ENCODE measurements around the gene SERP2. TPM values are rescaled to one million over a fixed set of nuclear protein-coding genes. Genes with fewer than 3 reads are reported as not detected.

SERP2 gene
- total and polyA plus RNA-seq, 9 donors, result 4.6 to 6.8 (median 5.5) TPM

- Histone ChIP-seq H3K27me3 (ENCODE audit: control insufficient read depth, insufficient read depth, low read length) (no peaks in the 10 kb centered on the region), H3K4me3 (ENCODE audit: low read length) (no peak overlapping the region), H3K9me3 (replicated peaks; ENCODE audit: control insufficient read depth, low read depth, low read length) (no peaks in the 10 kb centered on the region), H3K4me1 (ENCODE audit: control insufficient read depth, insufficient read depth, low read length) (peaks cover 17% of the 10 kb centered on the region), H3K27ac (ENCODE audit: low read length) (no peak overlapping the region), H3K36me3 (ENCODE audit: control insufficient read depth, insufficient read depth, low read length) (no peaks in the 10 kb centered on the region)
- 87% methylated on average over 4 of the region's 4 CpGs for WGBS (ENCODE audit: insufficient coverage)
- no peak for DNase-seq
Measured at GRCh38 chr13:44336934-44337333, 36.7 kb upstream of the SERP2 start.

DNA sequence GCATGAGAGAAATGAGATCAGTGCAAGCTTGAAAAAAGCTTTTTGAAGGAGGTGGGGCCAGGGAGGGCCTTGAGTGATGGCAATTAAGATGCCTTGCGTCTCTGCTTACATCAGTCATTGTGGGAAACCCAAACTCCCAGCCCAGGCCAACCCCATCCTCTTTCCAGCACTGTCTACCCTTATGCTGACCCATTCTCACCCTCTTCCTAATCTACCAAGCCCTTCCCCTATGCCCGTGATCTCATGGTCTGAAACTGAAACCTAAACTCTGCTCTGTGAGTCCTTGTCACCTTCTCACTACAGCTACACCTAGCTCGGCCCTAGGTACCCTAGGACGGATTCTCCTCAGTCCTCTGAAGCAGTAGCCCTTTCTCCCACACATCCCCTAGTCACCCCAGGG is 36.0 kb upstream of the SERP2 start:
- Histone ChIP-seq H3K36me3 (ENCODE audit: control insufficient read depth, insufficient read depth, low read length) (no peaks in the 10 kb centered on the region), H3K9me3 (replicated peaks; ENCODE audit: control insufficient read depth, low read depth, low read length) (no peaks in the 10 kb centered on the region), H3K27me3 (ENCODE audit: control insufficient read depth, insufficient read depth, low read length) (no peaks in the 10 kb centered on the region), H3K27ac (ENCODE audit: low read length) (no peak overlapping the region), H3K4me3 (ENCODE audit: low read length) (no peak overlapping the region), H3K4me1 (ENCODE audit: control insufficient read depth, insufficient read depth, low read length) (peaks cover 10% of the 10 kb centered on the region)
- WGBS (ENCODE audit: insufficient coverage), result 98% methylated on average over 3 of the region's 4 CpGs
- no peak for DNase-seq

GRCh38 chr13:44340508-44340907 is 33.1 kb upstream of the SERP2 start:
- Histone ChIP-seq H3K4me3 (ENCODE audit: low read length) (no peak overlapping the region), H3K36me3 (ENCODE audit: control insufficient read depth, insufficient read depth, low read length) (no peaks in the 10 kb centered on the region), H3K27me3 (ENCODE audit: control insufficient read depth, insufficient read depth, low read length) (no peaks in the 10 kb centered on the region), H3K4me1 (ENCODE audit: control insufficient read depth, insufficient read depth, low read length) (peaks cover 3% of the 10 kb centered on the region), H3K9me3 (replicated peaks; ENCODE audit: control insufficient read depth, low read depth, low read length) (no peaks in the 10 kb centered on the region), H3K27ac (ENCODE audit: low read length) (peak overlapping the region; percentile 69)
- DNase-seq, result peak; percentile 97
- WGBS (ENCODE audit: insufficient coverage), result no CpG with 5 or more reads among the region's 2 CpGs

GRCh38 chr13:44342741-44343140 is 30.9 kb upstream of the SERP2 start:
- no CpG with 5 or more reads among the region's 1 CpG for WGBS (ENCODE audit: insufficient coverage)

DNA sequence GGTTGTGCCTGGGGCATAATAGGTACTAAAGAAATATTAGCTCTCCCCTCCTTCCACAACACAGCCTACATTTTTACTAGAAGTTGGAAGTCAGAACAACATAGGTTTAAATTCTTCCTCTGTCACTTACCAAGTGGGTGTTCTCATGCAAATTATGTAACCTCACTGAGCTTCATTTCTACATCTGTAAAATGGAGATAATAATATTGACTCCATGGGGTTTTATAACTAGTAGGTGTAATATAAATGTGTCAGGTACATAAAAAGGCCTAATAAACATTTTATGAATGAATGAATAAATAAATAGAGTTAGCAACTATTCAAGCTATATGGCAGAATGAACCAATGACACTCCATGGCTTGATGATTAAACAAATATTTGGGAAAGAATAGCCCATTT is 27.1 kb upstream of the SERP2 start:
- no peaks in the 10 kb centered on the region for H3K4me1 ChIP-seq (ENCODE audit: control insufficient read depth, insufficient read depth, low read length)
- H3K27me3 ChIP-seq (ENCODE audit: control insufficient read depth, insufficient read depth, low read length), result no peaks in the 10 kb centered on the region
- no peak for DNase-seq

More at GRCh38 chr13:44342741-44343140, 30.9 kb upstream of the SERP2 start:
- H3K9me3 ChIP-seq (replicated peaks; ENCODE audit: control insufficient read depth, low read depth, low read length), result no peaks in the 10 kb centered on the region
- H3K4me3 ChIP-seq (ENCODE audit: low read length), result no peak overlapping the region
- no peak overlapping the region for H3K27ac ChIP-seq (ENCODE audit: low read length)
- H3K4me1 ChIP-seq (ENCODE audit: control insufficient read depth, insufficient read depth, low read length), result peaks cover 3% of the 10 kb centered on the region
- no peak for DNase-seq
- no peaks in the 10 kb centered on the region for H3K27me3 ChIP-seq (ENCODE audit: control insufficient read depth, insufficient read depth, low read length)
- no peaks in the 10 kb centered on the region for H3K36me3 ChIP-seq (ENCODE audit: control insufficient read depth, insufficient read depth, low read length)

GRCh38 chr13:44347301-44347700 is 26.3 kb upstream of the SERP2 start:
- DNase-seq, result no peak
- Histone ChIP-seq H3K36me3 (ENCODE audit: control insufficient read depth, insufficient read depth, low read length) (no peaks in the 10 kb centered on the region), H3K27me3 (ENCODE audit: control insufficient read depth, insufficient read depth, low read length) (no peaks in the 10 kb centered on the region), H3K9me3 (replicated peaks; ENCODE audit: control insufficient read depth, low read depth, low read length) (no peaks in the 10 kb centered on the region), H3K4me3 (ENCODE audit: low read length) (no peak overlapping the region), H3K4me1 (ENCODE audit: control insufficient read depth, insufficient read depth, low read length) (no peaks in the 10 kb centered on the region), H3K27ac (ENCODE audit: low read length) (no peak overlapping the region)
- no CpG with 5 or more reads among the region's 2 CpGs for WGBS (ENCODE audit: insufficient coverage)

More for the DNA sequence above, 27.1 kb upstream of the SERP2 start:
- H3K9me3 ChIP-seq (replicated peaks; ENCODE audit: control insufficient read depth, low read depth, low read length), result no peaks in the 10 kb centered on the region
- no peak overlapping the region for H3K4me3 ChIP-seq (ENCODE audit: low read length)
- no peak overlapping the region for H3K27ac ChIP-seq (ENCODE audit: low read length)
- H3K36me3 ChIP-seq (ENCODE audit: control insufficient read depth, insufficient read depth, low read length), result no peaks in the 10 kb centered on the region

GRCh38 chr13:44347949-44348348 is 25.7 kb upstream of the SERP2 start:
- H3K36me3 ChIP-seq (ENCODE audit: control insufficient read depth, insufficient read depth, low read length), result no peaks in the 10 kb centered on the region
- no peak overlapping the region for H3K27ac ChIP-seq (ENCODE audit: low read length)
- no peaks in the 10 kb centered on the region for H3K4me1 ChIP-seq (ENCODE audit: control insufficient read depth, insufficient read depth, low read length)
- H3K4me3 ChIP-seq (ENCODE audit: low read length), result no peak overlapping the region
- no peaks in the 10 kb centered on the region for H3K27me3 ChIP-seq (ENCODE audit: control insufficient read depth, insufficient read depth, low read length)
- no CpG with 5 or more reads among the region's 3 CpGs for WGBS (ENCODE audit: insufficient coverage)
- H3K9me3 ChIP-seq (replicated peaks; ENCODE audit: control insufficient read depth, low read depth, low read length), result no peaks in the 10 kb centered on the region
- peak; percentile 72 for DNase-seq

DNA sequence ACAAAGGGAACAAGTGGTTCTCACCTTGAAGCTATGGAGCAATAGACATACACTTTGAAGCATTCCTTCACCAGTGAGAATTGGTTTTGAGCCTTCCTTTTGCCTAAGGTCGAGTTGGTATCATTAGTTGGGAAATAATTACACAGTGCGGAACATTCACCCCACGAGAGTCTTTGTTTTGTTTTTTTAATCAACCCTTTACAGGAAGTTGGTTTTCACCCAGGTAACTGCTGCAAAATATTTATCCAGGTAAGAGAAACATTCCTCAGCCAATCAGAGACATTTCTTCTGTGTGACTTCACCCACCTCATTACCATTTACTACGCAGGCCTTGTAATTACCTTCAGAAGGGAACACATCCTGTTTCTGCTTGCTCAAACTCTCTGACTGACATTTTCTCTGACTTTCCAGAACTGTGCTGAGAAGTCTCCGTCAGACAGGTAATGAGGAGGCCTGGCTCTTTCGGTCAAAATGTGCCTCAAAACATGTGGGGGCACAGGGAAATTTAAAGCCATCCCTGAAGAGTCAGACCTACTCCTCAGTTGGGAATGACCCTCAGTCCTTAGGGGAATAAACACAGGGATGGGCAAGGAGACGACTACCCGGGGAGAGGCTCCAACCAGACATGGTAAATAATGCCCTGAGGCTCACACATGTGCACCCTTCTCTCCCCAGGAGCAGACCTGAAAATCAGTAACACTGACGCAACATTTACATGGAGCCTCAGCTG is 22.7 kb upstream of the SERP2 start:
- Histone ChIP-seq H3K36me3 (ENCODE audit: control insufficient read depth, insufficient read depth, low read length) (no peaks in the 10 kb centered on the region), H3K4me1 (ENCODE audit: control insufficient read depth, insufficient read depth, low read length) (no peaks in the 10 kb centered on the region), H3K9me3 (replicated peaks; ENCODE audit: control insufficient read depth, low read depth, low read length) (no peaks in the 10 kb centered on the region), H3K4me3 (ENCODE audit: low read length) (no peak overlapping the region), H3K27me3 (ENCODE audit: control insufficient read depth, insufficient read depth, low read length) (no peaks in the 10 kb centered on the region), H3K27ac (ENCODE audit: low read length) (no peak overlapping the region)
- 66% methylated on average over 3 of the region's 9 CpGs for WGBS (ENCODE audit: insufficient coverage)
- no peak for DNase-seq

GRCh38 chr13:44351505-44351854 is 22.1 kb upstream of the SERP2 start:
- no peaks in the 10 kb centered on the region for H3K27me3 ChIP-seq (ENCODE audit: control insufficient read depth, insufficient read depth, low read length)
- H3K36me3 ChIP-seq (ENCODE audit: control insufficient read depth, insufficient read depth, low read length), result no peaks in the 10 kb centered on the region
- no peaks in the 10 kb centered on the region for H3K9me3 ChIP-seq (replicated peaks; ENCODE audit: control insufficient read depth, low read depth, low read length)
- no peaks in the 10 kb centered on the region for H3K4me1 ChIP-seq (ENCODE audit: control insufficient read depth, insufficient read depth, low read length)
- DNase-seq, result no peak
- no peak overlapping the region for H3K4me3 ChIP-seq (ENCODE audit: low read length)
- no peak overlapping the region for H3K27ac ChIP-seq (ENCODE audit: low read length)
- 94% methylated on average over 3 of the region's 4 CpGs for WGBS (ENCODE audit: insufficient coverage)

- H3K9me3 ChIP-seq (replicated peaks; ENCODE audit: control insufficient read depth, low read depth, low read length), result no peaks in the 10 kb centered on the region
- no peaks in the 10 kb centered on the region for H3K4me1 ChIP-seq (ENCODE audit: control insufficient read depth, insufficient read depth, low read length)
- H3K36me3 ChIP-seq (ENCODE audit: control insufficient read depth, insufficient read depth, low read length), result no peaks in the 10 kb centered on the region
- WGBS (ENCODE audit: insufficient coverage), result no CpG with 5 or more reads among the region's 3 CpGs
- H3K27me3 ChIP-seq (ENCODE audit: control insufficient read depth, insufficient read depth, low read length), result no peaks in the 10 kb centered on the region
- H3K4me3 ChIP-seq (ENCODE audit: low read length), result no peak overlapping the region
- H3K27ac ChIP-seq (ENCODE audit: low read length), result no peak overlapping the region
- DNase-seq, result no peak
Measured at GRCh38 chr13:44352202-44352601, 21.4 kb upstream of the SERP2 start.

DNA sequence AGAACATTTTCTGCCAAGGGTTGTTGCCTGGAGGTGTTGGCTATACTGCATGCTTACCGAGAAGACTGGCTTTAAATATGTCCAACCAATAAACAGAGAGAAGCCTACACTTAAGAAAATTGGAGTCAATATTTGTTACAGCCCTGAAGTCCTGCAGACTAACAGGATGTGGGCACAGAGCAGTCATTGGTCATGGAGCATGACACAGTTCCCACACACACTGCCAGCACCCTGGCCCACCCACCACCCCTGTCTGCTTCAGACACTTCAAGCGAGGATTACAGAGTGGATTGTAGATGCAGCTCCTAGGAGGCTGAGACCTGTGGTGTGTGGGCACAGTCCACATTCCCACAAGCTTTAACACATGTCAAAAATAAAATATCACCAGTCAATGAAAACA is 21.0 kb upstream of the SERP2 start:
- H3K4me3 ChIP-seq (ENCODE audit: low read length), result no peak overlapping the region
- no CpG with 5 or more reads among the region's 2 CpGs for WGBS (ENCODE audit: insufficient coverage)
- H3K27me3 ChIP-seq (ENCODE audit: control insufficient read depth, insufficient read depth, low read length), result no peaks in the 10 kb centered on the region
- no peaks in the 10 kb centered on the region for H3K36me3 ChIP-seq (ENCODE audit: control insufficient read depth, insufficient read depth, low read length)
- no peaks in the 10 kb centered on the region for H3K9me3 ChIP-seq (replicated peaks; ENCODE audit: control insufficient read depth, low read depth, low read length)
- H3K27ac ChIP-seq (ENCODE audit: low read length), result no peak overlapping the region
- DNase-seq, result no peak
- no peaks in the 10 kb centered on the region for H3K4me1 ChIP-seq (ENCODE audit: control insufficient read depth, insufficient read depth, low read length)

Measured in muscle of leg (tissue), 11 donors.